HAP-1 (cell line): ENCODE data around the gene STS.

Experiments
- DNase-seq, 2 experiments: peaks; one replicate each; pipeline ENCODE4 v3.0.0-alpha.2; 2016 to 2020; ENCODE audit warnings: low spot score in 2 of 2
- H3K27me3 ChIP-seq: fragments of 250-450 bp; sonication (Bioruptor Pico); 2 replicates; pipeline ENCODE4 v1.5.1; 2020; ENCODE audit warnings: low read depth, mild to moderate bottlenecking, moderate library complexity
- H3K36me3 ChIP-seq: fragments of 250-450 bp; sonication (Bioruptor Pico); replicated peaks from 2 replicates; pipeline ENCODE4 v1.5.1; 2020; ENCODE audit warnings: mild to moderate bottlenecking
- H3K4me1 ChIP-seq: fragments of 250-450 bp; sonication (Bioruptor Pico); 2 replicates; pipeline ENCODE4 v1.5.1; 2020; ENCODE audit warnings: mild to moderate bottlenecking
- H3K4me3 ChIP-seq: fragments of 250-450 bp; sonication (Bioruptor Pico); 2 replicates; pipeline ENCODE4 v1.5.1; 2020; ENCODE audit warnings: mild to moderate bottlenecking, moderate library complexity
- H3K9me3 ChIP-seq: fragments of 250-450 bp; sonication (Bioruptor Pico); 2 replicates; pipeline ENCODE4 v1.5.1; 2020; ENCODE audit warnings: mild to moderate bottlenecking, moderate library complexity
- in situ Hi-C: fragments of 300-500 bp; cut with MboI; formaldehyde crosslinking; loops from 3 replicates; pipeline ENCODE4 v1.14.3; 2020; ENCODE audit warnings: low sequenced_read_pairs, inconsistent platforms, mixed read lengths

STS gene, protein sequence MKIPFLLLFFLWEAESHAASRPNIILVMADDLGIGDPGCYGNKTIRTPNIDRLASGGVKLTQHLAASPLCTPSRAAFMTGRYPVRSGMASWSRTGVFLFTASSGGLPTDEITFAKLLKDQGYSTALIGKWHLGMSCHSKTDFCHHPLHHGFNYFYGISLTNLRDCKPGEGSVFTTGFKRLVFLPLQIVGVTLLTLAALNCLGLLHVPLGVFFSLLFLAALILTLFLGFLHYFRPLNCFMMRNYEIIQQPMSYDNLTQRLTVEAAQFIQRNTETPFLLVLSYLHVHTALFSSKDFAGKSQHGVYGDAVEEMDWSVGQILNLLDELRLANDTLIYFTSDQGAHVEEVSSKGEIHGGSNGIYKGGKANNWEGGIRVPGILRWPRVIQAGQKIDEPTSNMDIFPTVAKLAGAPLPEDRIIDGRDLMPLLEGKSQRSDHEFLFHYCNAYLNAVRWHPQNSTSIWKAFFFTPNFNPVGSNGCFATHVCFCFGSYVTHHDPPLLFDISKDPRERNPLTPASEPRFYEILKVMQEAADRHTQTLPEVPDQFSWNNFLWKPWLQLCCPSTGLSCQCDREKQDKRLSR

DNA sequence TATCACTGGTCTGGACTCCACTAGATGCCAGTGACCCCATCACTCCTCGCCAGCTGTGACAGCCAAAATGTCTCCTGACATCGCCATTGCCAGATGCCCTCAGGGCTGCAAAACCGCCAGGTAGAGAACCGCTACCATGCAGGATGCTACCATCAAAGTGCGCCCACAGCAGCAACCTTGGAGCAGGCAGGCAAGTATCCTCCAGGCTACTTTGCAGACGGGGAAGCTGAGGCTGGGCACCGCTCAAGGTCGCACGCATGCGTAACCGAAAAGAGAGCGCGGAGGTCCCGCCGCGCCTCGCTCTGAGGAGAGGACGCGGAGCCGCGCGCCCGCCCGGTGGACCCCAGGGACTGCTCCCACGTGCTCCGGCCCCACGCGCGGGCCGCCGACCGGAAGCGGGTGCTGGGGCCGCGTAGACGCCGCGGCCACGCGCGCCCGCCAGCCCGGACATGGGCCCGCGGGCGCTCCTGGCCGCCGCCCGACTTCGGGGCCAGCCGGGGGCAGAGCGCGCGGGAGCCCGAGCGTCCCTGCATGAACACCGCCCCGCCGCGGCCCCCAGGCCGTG is at the start of gene STS:
STS (plus strand) TSS at position 300 of the 565 bp plus-strand sequence. CDS start 105,488 bp downstream, outside the sequence.
- no peaks in the 10 kb centered on the region for H3K9me3 ChIP-seq
- H3K4me1 ChIP-seq, result peaks cover 14% of the 10 kb centered on the region
- no peaks in the 10 kb centered on the region for H3K36me3 ChIP-seq
- no peaks in the 10 kb centered on the region; the same call in 1 of the 2 replicates for H3K27me3 ChIP-seq
- peak; percentile 13 to 61 for DNase-seq
- in situ Hi-C loops, result no loop called here
- peak within 1 kb of the TSS; percentile 50 for H3K4me3 ChIP-seq

DNA sequence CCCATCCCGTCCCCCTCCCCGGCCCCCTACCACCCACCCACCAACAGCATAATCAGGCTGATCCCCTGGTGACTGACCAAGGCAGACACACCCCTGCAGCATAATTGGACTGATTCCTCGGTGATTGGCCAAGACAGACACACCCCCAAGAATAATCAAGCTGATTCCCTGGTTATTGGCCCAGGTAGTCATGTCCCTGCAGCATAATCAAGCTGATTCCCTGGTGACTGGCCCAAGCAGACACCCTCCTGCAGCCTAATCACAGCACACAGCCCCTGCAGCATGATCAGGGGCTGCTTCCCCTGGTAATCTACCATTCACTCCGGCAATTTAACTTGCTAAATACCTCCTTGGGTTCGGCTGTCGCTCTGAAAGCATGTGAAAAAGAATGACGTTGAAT is 47.5 kb upstream of the STS start:
- H3K9me3 ChIP-seq, result no peaks in the 10 kb centered on the region
- H3K4me3 ChIP-seq, result no peak overlapping the region
- in situ Hi-C loops, result no loop called here
- peaks cover 10% of the 10 kb centered on the region for H3K36me3 ChIP-seq
- H3K4me1 ChIP-seq, result no peaks in the 10 kb centered on the region
- no peak for DNase-seq
- no peaks in the 10 kb centered on the region for H3K27me3 ChIP-seq

DNA sequence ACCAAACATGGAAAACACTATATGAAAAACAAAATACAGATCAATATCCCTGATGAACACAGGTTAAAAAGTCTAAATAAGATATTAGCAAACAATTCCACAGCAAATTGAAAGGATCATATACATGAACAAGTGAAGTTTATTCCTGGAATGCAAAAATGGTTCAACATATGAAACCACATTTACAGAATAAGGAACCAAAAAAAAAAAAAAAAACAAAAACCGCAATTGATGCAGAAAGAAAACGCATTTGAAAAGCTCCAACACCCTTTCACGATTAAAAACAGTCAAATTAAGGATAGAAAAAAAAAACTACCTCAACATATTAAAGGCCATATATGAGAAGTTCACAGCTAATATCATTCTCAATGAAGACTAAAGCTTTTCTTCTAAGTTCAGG is 45.4 kb upstream of the STS start:
- Histone ChIP-seq H3K4me3 (no peak overlapping the region), H3K27me3 (no peaks in the 10 kb centered on the region), H3K9me3 (no peaks in the 10 kb centered on the region), H3K4me1 (no peaks in the 10 kb centered on the region), H3K36me3 (peaks cover 13% of the 10 kb centered on the region)
- DNase-seq, result no peak
- in situ Hi-C loops, result no loop called here

DNA sequence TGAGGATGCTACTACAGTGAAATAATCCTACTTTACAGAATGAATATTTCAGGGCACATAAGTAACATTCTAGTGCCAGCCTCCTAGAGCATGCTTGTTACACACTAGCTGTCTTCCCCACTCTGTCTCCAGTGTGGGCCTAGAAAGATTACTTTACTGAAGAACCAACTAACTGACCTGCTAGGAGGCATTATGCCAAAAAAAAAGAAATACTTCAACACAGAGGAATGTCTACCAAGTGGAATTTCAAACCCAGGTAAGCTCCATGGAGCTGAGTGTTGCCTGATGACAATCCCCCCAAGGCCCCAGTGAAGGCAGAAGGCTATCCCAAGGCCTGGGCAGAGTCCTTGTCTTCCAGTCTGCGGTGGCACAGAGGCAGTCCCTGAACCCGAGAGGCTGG is 40.9 kb upstream of the STS start:
- Histone ChIP-seq H3K4me3 (no peak overlapping the region), H3K27me3 (no peaks in the 10 kb centered on the region), H3K36me3 (peaks cover 13% of the 10 kb centered on the region), H3K9me3 (no peaks in the 10 kb centered on the region), H3K4me1 (peaks cover 7% of the 10 kb centered on the region)
- in situ Hi-C loops, result no loop called here
- DNase-seq, result no peak

DNA sequence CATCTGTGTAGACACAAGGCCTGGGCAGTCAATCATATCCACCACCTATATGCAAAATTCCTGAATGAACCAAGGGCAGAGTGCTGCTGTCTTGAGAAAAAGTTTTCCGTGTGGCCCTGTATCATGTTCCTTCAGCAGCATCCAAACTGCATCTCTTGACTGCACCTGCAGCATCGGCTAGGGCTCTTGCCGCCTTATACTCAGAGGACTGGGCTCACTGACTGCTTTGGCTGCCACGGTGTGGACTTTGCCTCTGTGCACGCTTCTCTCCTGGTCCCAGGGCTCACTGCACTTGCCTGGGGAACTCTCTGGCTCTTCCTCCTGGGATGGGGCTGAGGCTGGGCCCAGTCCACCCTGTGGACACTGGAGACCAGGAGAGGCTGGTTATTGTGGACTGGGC is 39.5 kb upstream of the STS start:
- Histone ChIP-seq H3K4me1 (peaks cover 7% of the 10 kb centered on the region), H3K4me3 (no peak overlapping the region), H3K9me3 (no peaks in the 10 kb centered on the region), H3K27me3 (no peaks in the 10 kb centered on the region), H3K36me3 (peaks cover 12% of the 10 kb centered on the region)
- in situ Hi-C loops, result no loop called here
- DNase-seq, result no peak

DNA sequence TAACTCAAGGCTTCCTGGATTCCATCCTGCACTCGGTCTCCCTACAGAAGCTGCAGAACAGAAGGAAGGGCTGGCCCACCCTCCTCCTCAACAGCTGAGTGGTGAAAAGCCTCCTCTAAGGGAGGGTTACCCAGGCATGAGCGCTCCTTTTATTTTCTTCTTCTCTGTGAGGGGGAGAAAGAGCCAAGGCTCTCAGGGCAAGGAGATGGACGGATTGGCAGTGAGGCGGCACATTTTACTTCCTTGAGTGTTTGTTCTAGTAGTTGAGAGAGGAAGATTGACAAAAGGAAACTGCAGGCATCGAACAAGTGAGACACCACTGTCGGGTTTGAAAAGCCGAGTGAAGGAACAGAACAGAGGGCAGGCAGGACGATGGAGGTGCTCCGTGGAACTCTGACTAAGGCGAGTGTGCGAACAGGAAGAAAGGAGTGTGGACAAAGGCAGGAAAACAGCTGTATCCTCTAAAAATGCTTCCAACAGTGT is 38.4 kb upstream of the STS start:
- 0 out of 2 replicates have a peak, but pooled peaks cover 2% of the 10 kb centered on the region for H3K36me3 ChIP-seq
- no peak overlapping the region for H3K4me3 ChIP-seq
- H3K4me1 ChIP-seq, result peaks cover 7% of the 10 kb centered on the region
- no peaks in the 10 kb centered on the region for H3K27me3 ChIP-seq
- no peaks in the 10 kb centered on the region for H3K9me3 ChIP-seq
- in situ Hi-C loops, result no loop called here
- no peak for DNase-seq

DNA sequence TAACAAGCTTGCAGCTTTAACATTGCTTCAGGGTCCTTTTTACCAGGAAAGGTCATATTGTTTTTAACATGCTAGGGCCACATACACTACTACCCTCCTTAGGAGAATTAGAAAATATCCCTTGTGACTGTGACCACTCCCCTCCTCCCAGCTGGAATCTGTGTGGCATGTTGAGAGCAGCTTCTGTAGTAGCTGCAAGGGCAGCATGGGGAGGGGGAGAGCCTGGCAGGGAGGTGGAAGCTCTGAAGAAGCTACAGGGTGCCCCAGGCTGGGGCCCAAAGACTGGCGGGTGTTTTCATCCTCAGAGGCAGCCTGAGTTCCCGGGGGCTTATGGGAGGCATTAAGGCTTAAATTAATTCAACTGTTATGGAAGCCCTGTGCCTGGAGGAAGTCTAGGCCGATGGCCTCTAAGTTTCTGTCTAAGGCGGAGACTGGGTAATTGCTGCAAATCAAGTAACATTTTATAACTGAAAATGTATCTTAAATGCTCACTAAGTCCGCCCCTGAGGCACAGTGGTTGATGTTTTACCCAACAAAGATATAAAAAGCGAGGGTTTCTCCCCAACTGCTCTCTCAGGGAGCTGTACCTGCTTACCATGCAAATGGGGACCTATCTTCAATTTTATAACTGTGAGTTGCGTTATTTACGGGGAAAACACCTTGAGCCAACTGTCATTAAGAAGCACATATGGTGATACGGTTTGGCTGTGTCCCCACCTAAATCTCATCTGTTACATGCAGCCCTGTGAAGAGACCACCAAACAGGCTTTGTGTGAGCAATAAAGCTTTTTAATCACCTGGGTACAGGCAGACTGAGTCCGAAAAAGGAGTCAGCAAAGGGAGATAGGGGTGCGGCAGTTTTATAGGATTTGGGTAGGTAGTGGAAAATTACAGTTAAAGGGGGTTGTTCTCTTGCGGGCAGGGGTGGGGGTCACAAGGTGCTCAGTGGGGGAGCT is 37.4 kb upstream of the STS start:
- Histone ChIP-seq H3K36me3 (0 out of 2 replicates have a peak, but pooled peaks cover 2% of the 10 kb centered on the region), H3K27me3 (no peaks in the 10 kb centered on the region), H3K4me1 (peaks cover 7% of the 10 kb centered on the region), H3K9me3 (no peaks in the 10 kb centered on the region), H3K4me3 (no peak overlapping the region)
- peak in 1 of 2 experiments; percentile 16 for DNase-seq
- in situ Hi-C loops, result no loop called here

DNA sequence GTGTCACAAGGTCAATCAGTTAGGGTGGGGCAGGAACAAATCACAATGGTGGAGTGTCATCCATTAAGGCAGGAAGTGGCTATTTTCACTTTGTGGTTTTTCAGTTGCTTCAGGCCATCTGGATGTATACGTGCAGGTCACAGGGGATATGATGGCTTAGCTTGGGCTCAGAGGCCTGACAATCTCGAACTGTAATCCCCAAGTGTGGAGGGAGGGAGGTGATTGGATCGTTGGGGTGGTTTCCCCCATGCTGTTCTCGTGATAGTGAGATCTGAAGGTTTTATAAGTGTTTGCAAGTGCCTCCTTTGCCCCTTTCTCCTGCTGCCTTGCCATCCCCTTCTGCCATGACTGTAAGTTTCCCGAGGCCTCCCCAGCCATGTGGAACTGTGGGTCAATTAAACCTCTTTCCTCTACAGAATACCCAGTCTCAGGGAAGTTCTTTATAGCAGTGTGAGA is 36.7 kb upstream of the STS start:
- no peaks in the 10 kb centered on the region for H3K36me3 ChIP-seq
- no peaks in the 10 kb centered on the region for H3K27me3 ChIP-seq
- H3K4me1 ChIP-seq, result peaks cover 7% of the 10 kb centered on the region
- H3K4me3 ChIP-seq, result no peak overlapping the region
- in situ Hi-C loops, result no loop called here
- H3K9me3 ChIP-seq, result no peaks in the 10 kb centered on the region
- peak in 1 of 2 experiments; percentile 16 for DNase-seq

DNA sequence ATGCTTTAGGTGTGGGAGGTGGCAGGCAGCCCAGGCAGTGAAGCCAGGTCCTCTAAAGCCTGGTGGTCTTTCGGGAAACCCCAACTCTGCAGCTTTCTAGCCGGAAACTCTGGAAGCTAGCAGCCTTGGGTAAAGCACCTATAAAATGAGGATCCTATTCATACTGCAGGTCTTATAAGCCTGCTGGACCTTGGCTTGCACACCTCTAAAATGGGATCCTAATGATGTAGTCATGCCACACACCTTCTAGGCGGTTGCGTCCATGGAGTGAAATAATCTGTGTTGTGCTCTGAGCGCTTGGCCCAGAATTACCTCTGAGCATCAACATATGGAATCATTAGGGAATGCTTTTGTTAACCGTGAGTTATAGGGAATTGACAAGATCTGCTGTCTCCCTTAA is 36.0 kb upstream of the STS start:
- no peaks in the 10 kb centered on the region for H3K36me3 ChIP-seq
- in situ Hi-C loops, result no loop called here
- H3K9me3 ChIP-seq, result no peaks in the 10 kb centered on the region
- DNase-seq, result no peak
- peaks cover 7% of the 10 kb centered on the region for H3K4me1 ChIP-seq
- H3K4me3 ChIP-seq, result no peak overlapping the region
- H3K27me3 ChIP-seq, result no peaks in the 10 kb centered on the region

DNA sequence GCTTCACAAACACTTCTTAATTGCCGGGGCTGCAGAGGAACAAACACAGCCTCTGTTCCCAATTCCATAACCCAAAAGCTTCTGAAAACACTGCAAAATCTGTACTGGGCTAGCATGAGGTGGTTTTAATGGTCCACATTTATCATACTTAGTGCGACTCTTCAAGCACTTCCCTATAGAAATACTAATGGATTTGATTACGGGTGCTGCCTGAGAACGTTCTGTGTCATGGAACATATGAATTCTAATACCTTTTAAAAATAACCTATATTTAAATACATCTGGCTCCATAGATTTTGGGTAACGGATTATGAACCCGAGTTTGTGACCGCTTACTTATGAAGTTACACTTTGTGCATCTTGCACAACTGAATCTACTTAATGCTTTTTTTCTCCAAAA is 35.4 kb upstream of the STS start:
- Histone ChIP-seq H3K9me3 (no peaks in the 10 kb centered on the region), H3K36me3 (no peaks in the 10 kb centered on the region), H3K4me3 (no peak overlapping the region), H3K27me3 (no peaks in the 10 kb centered on the region), H3K4me1 (peaks cover 7% of the 10 kb centered on the region)
- DNase-seq, result no peak
- in situ Hi-C loops, result no loop called here

DNA sequence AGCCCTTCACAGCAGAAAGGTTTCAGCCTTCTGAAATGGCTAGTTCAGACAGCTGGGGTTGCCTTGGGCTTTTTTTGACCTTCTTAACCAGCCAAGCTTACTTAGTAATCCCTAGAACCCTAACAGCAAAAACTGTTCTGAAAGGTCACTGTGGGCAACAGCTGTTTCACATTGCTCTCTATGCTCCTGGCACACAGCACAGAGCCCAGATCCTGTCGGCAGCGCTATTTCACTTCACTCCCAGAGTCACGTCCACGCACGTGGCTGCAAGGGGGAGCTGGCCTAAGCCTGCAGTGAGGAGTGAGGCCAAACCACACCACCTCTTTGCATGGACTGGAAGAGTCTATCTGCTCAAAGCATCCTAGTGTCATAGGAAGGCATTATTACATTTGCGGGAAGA is 32.0 kb upstream of the STS start:
- H3K4me3 ChIP-seq, result no peak overlapping the region
- DNase-seq, result no peak
- H3K9me3 ChIP-seq, result no peaks in the 10 kb centered on the region
- no peaks in the 10 kb centered on the region for H3K36me3 ChIP-seq
- peaks cover 17% of the 10 kb centered on the region for H3K4me1 ChIP-seq
- in situ Hi-C loops, result no loop called here
- H3K27me3 ChIP-seq, result no peaks in the 10 kb centered on the region

DNA sequence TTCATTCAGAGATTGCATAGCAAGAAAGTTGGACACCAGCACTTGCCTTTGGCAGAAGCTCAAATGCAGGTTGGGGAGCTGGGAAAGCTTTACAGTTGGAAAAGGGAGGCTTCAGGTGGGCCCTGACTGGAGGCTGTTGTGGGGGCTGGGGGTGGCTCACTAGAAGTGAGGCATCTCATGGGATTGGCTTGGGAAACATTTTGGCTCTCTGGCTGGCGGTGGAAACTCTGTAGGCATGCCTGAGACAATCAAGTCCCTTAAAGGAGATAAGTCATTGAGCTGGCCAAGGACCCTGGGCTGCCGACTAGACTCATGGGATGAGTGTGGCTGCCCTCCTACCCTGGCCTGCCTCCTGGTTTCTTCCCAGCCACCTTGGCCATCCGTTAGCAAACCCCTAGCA is 31.4 kb upstream of the STS start:
- Histone ChIP-seq H3K4me1 (peaks cover 17% of the 10 kb centered on the region), H3K27me3 (no peaks in the 10 kb centered on the region), H3K9me3 (no peaks in the 10 kb centered on the region), H3K4me3 (no peak overlapping the region), H3K36me3 (no peaks in the 10 kb centered on the region)
- in situ Hi-C loops, result no loop called here
- no peak for DNase-seq

DNA sequence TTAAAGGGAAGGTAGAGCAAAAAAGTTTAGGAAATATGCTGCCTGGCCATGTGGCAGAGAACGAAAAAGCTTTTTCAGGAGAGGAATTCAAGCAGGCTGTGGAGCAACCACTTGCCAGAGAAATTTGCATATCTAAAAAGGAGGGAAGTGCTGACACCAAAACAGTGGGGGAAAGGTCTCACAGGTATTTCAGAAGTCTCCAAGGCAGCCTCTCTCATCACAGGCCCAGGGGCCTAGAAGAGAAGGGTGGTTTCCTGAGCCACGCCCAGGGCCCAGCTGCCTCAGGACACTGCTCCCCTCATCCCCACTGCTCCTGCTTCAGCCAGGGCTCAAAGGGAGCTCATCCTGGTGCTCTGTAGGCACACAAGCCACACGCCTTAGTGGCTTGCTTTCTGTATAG is 29.9 kb upstream of the STS start:
- Histone ChIP-seq H3K9me3 (no peaks in the 10 kb centered on the region), H3K4me1 (peaks cover 19% of the 10 kb centered on the region), H3K4me3 (no peak overlapping the region), H3K27me3 (no peaks in the 10 kb centered on the region), H3K36me3 (no peaks in the 10 kb centered on the region)
- no peak for DNase-seq
- in situ Hi-C loops, result no loop called here
